Measurements from ENCODE around the gene HLA-DOA.

GRCh38 chr6:33057222-33058150 lies 48.1 kb upstream of the HLA-DOA start:
- TF ChIP-seq CTCF (conservative IDR thresholded peaks at IDR 0.05; ENCODE audit: low read depth, low read length) (no peak), EZH2 (IDR thresholded peaks at IDR 0.05; ENCODE audit: borderline replicate concordance, low read depth, low read length, poor library complexity, severe bottlenecking) (no peak)
